ENCODE data around the gene SLC25A4.
"Not testable (repeated sequence)": the region's sequence is repeated elsewhere in the genome, so short reads cannot be mapped to it uniquely, and the experiment has no call there.

Gene SLC25A4

GRCh38 chr4:185142912-185143600 is at the start of gene SLC25A4:
Gene SLC25A4 (plus strand): TSS chr4:185143266. CDS start chr4:185143373, 107 bp downstream.
- DNase-seq = peak; percentile 62

GRCh38 chr4:185093603-185094002 is 49.5 kb upstream of the SLC25A4 start:
- DNase-seq = no peak

DNA sequence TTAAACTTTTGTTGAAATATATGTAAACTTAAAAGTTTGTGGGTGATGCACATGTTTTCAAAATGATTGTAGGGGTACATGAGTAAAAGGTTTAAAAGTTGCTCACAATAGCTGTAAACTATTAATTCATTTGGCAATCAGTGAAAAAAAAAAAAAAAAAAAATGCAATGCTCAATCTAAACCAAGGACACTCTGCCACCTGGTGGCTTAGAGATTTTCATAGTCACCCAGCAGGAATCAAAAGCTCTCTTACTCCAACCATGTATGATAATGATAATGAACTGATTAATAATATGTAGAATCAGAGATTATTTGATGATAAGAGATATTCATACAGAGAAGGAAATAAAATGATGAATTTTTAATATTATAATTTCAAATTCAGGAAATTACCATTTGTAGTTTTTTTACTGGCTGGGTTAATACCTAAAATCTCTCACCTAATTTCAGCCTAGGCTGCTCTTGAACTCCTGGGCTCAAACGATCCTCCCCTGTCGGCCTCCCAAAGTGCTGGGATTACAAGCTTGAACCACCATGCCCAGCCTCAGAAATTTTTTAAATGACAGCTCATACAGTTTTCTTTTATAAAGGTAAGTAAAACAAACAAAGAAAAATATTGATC is 46.9 kb upstream of the SLC25A4 start:
- peak; percentile 33 for DNase-seq

DNA sequence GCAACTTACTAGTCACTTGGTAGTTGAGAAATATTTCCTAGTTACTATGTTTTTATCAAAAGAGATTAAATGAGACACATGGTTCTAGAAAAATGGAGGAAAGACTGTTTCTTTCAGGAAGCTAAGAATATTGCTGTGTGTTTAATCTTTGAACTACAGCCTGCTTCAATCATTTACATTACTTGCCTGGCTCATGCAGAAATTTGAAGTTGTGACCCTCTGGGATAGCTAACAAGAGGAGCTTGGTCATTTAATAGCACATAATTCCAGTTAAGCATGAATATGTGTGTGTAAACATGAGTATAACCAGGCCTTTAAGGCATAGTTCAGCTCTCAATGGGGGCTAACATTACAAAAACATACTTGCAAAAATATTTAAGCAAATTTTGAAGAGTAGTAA is 44.6 kb upstream of the SLC25A4 start:
- no peak for DNase-seq

DNA sequence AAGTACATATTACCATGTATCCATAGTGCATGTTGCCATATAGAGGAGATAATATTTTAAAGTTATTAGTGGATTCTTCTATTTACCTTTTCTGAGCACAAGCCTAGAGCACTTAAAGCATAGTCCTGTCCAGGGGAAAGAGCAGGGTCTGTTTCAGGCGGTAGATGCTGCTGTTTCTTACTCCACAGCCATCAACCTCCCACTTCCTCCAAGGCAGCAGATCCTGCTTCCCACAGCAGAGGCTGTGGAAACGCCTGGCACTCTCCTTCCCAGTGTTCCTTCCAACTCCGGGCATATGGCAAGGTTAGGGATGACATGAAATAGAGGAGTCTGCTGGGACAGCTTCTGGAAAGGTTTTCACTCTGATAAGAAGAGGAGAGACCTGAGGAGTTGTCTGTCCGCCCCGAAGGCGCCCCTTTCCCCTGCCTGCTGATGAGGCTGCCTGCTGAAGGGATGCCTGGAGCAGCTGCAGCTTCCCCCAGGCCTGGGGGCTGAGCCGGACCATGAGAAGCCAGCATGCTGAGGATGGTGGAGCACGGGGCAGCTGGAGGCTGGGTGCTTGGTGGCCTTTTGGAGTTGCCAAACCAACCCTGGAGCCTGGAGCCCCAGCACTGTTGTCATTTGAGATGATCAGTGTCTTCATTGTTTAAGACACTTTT is 43.9 kb upstream of the SLC25A4 start:
- no peak for DNase-seq

- no peak for DNase-seq
These were observed 43.1 kb upstream of the SLC25A4 start for GRCh38 chr4:185099940-185100339.

DNA sequence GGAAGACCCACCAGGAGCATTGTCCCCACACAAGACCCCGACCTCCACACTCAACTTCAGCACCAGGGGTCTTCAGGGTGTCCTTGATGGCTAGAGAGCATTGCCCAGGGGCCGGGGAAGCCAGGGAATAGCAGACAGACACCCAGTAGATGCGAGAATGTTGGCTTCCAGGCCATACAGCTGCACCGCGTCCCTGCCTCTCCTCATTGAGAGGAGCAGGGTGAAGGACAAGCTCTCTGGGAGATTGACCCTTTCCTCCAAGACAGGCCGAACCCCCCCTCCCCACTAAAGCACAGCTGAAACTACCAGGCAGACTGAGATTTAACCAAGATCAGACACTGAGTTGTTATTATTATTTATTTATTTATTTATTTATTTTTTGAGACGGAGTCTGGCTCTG is 42.6 kb upstream of the SLC25A4 start:
- DNase-seq = no peak

- no peak for DNase-seq
These were observed 41.6 kb upstream of the SLC25A4 start for GRCh38 chr4:185101354-185101890.

DNA sequence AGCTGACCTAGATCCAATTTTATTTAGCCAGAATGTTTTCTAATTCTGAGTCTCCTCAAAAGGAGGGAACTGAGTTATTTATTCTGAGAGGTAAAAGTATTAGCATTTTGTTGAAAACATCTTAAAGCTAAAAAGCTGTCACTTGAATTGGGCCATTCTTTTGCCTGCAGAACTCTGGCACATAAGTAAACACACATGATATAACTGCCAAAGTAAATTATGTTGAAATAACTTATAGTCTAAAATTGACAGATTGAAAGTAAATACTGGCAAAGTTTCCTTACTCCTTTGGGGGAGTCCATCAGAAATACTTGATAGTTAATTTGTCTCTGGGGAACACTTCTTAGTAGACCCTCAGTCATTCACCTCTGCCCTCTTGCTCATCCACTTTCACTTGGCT is 38.3 kb upstream of the SLC25A4 start:
- no peak for DNase-seq

DNA sequence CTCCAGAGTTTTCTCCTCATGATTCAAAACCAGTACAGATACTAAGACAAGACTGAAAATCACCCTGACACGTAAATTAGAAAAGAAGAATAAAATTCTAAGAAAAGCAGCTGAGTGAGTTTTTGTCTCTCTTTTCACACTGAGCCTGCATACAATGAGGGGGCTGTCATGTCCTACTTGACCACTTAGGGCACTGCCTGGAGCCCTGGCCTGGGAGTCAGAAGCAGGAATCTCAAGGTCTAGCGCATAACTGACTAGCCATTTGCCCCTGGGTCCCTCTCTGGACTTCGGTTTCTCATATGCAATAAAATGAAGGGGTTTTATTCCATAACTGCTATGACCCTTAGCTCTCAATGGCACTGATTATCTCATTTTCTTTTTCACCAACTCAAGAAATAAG is 36.7 kb upstream of the SLC25A4 start:
- DNase-seq = no peak

- not testable (repeated sequence) for DNase-seq
These were observed 35.5 kb upstream of the SLC25A4 start for GRCh38 chr4:185107574-185107973.

- no peak for DNase-seq
These were observed 34.9 kb upstream of the SLC25A4 start for GRCh38 chr4:185108185-185108584.

DNA sequence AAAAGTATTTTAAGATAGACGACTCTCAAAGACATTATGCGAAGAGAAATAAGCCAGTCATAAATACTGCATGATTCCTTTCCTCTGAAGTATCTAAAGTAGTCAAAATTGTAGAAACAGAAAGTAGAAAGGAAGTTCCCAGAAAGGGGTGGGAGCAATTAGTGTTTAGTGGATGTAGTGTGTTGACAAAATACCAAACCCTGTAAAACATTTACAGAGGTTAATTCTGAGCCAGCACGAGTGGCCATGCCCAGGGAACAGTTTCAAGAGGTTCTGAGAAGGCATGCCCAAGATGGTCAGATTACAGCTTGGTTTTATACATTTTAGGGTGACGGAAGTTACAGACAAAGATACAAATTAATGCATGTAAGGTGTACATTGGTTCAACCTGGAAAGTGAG is 34.4 kb upstream of the SLC25A4 start:
- DNase-seq = no peak

DNA sequence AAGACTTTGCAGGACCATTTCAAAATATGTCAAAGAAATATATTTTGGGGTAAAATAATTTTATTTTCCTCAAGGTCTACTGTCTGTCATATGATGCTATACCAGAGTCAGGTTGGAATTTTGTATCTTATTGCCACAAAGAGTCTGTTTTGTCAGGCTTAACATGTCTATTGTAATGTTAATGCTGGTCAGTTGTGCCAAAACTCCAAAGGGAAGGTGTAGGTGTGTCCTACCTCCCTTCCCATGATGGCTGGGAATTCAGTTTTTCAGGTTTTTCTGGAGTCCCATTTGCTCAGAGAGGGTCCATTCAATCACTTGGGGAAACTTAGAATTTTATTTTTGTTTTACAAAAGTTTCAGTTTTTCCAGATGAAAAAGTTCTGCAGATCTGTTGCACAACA is 33.3 kb upstream of the SLC25A4 start:
- no peak for DNase-seq

DNA sequence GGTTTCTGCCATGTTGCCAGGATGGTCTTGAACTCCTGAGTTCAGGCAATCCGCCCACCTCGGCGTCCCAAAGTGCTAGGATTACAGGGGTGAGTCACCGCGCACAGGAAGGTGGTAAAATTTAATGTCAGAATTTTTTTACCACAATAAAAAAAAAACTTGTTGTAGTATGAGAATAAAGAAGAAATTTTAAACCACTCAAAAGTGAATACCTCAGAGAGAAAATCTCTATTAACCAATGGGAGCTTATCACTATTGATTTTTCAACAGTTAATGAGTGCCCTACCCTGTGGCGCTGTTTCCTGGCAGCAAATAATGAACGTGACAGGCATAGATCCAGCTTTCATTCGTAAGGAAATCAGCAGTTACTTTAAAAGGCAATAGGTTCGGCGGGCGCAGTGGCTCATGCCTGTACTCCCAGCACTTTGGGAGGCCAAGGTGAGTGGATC is 32.7 kb upstream of the SLC25A4 start:
- DNase-seq = no peak

DNA sequence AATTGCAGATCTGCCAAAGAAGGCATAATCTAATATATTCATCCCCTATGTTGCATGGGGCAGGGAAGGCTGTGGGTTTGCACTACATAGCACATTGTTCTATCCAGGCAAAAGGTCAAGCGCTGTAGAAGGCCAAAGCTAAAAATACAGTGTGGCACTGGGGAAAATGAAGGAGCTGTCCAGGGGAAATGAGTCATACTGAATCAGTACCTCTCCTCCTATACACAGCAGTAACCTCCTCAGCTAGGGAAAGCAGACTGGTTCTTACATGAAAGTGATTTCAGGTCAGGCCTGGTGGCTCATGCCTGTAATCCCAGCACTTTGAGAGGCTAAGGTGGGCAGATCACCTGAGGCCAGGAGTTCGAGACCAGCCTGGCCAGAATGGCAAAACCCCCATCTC is 31.0 kb upstream of the SLC25A4 start:
- DNase-seq = no peak

- DNase-seq = no peak
These were observed 29.7 kb upstream of the SLC25A4 start for GRCh38 chr4:185113340-185113739.

DNA sequence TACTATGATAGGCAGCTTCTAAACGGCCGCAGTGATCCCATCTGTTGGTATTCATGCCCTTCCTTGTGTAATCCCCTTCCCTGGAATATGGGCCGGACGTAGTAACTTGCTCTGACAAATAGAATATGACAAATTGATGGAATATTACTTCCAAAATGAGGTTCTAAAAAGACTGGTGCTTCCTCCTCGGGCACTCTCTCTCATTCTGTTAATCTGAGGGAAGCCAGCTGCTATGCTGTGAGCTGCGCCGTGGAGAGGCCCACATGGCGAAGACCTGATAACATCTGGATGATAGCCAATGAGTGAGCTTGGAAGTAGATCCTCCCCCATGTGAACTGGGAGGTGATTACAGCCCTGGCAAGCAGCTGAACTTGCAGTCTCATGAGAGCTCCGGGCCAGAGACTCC is 27.2 kb upstream of the SLC25A4 start:
- peak; percentile 74 for DNase-seq

- no peak for DNase-seq
These were observed 25.6 kb upstream of the SLC25A4 start for GRCh38 chr4:185117300-185117934.

DNA sequence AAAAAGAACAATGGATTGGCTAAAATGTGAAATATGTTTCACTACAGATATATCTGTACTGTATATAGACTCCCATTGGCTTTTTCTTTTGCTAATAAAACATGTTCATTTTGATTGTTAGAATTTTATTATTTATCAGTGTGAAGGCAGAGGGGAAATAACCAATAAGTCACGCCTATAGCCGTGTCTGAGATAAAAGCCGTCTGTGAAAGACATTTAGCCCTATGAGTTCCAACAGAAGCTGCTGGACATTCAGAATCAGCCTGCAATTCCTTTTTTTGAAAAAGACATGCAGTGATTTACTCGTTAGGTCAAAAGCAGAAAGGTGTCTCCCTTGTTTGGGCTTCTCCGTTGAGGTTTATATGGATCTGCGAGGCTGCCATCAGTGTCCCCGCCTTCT is 24.2 kb upstream of the SLC25A4 start:
- no peak for DNase-seq

GRCh38 chr4:185119467-185119866 is 23.6 kb upstream of the SLC25A4 start:
- DNase-seq = not testable (repeated sequence)

DNA sequence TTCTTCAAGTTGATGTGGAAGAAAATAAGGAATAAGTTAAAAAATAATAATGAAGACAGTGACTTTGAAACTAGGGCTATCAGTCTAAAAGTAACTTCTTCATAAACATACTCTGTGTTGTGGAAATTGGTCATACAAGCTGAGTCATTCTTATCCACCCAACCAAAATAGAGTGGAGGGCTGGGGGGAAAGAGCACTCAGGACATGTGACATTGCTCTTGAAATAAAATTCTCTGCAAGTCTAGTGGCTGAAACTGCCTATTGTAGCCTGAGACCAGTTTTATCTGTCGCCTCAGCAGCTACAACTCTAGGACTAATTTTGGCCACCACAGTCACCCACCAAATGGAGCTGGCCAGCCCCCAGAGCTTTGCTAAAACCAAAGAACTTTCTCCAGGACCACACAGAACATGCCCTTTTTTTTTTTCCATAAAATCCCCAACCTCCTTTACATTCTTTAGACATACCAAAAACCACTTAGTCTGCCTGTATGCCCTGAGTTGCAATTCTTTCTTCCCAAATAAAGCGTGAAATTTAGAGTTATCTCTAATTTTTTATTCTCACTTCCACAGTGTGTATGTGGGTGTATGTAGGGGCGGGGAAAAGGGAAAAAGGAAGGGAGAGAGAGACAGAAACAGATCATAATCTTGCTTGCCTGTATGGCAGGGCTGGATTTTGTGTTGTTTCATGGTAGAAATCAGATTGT is 23.0 kb upstream of the SLC25A4 start:
- DNase-seq = no peak

GRCh38 chr4:185120631-185120946 is 22.5 kb upstream of the SLC25A4 start:
- no peak for DNase-seq

All from NCI-H1105 treated with DMSO at 0.1 percent for 48 hours (cell line).